ENCODE data around the gene ZC3H15.
"Not testable (repeated sequence)": the region's sequence is repeated elsewhere in the genome, so short reads cannot be mapped to it uniquely, and the experiment has no call there.

Gene ZC3H15

DNA sequence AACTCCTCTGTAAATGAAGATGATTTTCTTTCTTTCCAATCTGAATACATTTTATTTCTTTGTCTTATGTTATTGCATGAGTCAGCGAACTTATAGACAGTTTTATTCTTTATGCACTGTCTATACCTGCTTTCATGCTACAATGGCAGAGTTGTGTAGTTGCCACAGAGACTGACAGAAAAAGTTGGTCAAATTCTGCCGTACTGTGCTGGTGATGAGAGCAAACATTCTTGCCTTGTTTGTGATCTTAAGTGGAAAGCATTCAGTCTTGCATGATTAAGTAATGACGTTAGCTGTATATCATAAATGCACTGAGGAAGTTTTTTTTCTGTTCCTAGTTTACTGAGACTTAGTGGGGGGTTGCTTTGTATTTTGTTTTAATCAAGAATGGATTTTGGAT, 32.9 kb downstream of the ZC3H15 start:
- peak overlapping the region; percentile 8 for H3K27ac Mint-ChIP-seq

DNA sequence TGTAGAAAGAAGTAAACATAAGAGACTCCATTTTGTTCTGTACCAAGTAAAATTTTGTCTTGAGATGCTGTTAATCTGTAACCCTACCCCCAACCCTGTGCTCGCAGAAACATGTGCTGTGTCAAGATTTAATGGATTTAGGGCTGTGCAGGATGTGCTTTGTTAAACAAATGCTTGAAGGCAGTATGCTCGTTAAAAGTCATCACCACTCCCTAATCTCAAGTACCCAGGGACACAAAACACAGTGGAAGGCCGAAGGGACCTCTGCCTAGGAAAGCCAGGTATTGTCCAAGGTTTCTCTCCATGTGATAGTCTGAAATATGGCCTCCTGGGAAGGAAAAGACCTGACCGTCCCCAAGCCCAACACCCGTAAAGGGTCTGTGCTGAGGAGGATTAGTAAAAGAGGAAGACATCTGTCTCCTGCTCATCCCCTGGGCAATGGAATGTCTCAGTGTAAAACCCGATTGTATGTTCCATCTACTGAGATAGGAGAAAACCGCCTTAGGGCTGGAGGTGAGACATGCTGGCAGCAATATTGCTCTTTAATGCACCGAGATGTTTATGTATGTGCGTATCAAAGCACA, 35.6 kb downstream of the ZC3H15 start:
- H3K27me3 Mint-ChIP-seq, H3K27ac Mint-ChIP-seq, H3K4me1 Mint-ChIP-seq, H3K9me3 Mint-ChIP-seq, H3K4me3 Mint-ChIP-seq: not testable (repeated sequence)
- H3K36me3 Mint-ChIP-seq = peaks cover 22% of the 10 kb centered on the region

More for the DNA sequence above, 32.9 kb downstream of the ZC3H15 start:
- H3K4me3 Mint-ChIP-seq = no peak overlapping the region
- peaks cover 4% of the 10 kb centered on the region for H3K4me1 Mint-ChIP-seq
- H3K27me3 Mint-ChIP-seq = no peaks in the 10 kb centered on the region
- peaks cover 22% of the 10 kb centered on the region for H3K36me3 Mint-ChIP-seq
- H3K9me3 Mint-ChIP-seq = peaks cover 7% of the 10 kb centered on the region

DNA sequence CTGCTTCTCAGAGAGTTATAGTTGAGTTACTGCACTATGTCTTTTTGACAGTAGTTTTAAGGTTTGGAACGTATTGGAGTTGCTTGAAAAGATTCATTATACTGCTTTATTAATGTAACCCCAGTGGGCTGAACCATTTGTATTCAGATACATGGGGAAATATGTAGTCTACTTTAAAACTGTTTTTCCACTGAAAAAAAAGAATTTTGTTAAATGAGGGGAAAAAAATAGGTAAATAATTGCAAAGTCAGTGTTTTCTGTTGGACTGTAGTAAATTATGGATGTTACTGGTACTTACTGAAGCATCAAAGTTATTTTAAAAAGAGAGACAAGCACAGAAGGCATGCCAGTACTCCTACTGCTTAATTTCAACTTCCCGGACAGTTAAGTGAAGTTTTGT, 36.4 kb downstream of the ZC3H15 start:
- H3K27me3 Mint-ChIP-seq = no peaks in the 10 kb centered on the region
- H3K9me3 Mint-ChIP-seq = peaks cover 7% of the 10 kb centered on the region
- peaks cover 22% of the 10 kb centered on the region for H3K36me3 Mint-ChIP-seq
- no peak overlapping the region for H3K27ac Mint-ChIP-seq
- no peaks in the 10 kb centered on the region for H3K4me1 Mint-ChIP-seq
- H3K4me3 Mint-ChIP-seq = no peak overlapping the region

DNA sequence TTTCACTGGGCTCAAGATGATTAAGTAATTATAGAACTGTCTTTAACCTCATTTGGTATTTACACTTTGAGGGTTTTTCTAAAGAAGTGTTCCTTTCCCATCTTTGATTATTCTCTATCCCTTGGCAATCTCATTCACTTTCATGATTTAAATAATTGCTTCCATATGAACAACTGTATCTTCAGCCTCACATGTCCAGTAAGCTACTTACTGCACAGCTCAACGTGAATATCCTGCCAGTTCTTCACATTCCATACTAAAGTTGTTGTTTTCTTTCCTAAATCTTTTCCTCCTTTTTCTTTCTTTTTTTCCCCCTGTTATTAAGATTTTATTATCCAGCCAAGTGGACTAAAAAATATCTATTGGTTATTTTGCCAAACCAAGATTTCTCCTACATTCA, 37.7 kb downstream of the ZC3H15 start:
- H3K36me3 Mint-ChIP-seq = peaks cover 20% of the 10 kb centered on the region
- H3K9me3 Mint-ChIP-seq = peaks cover 7% of the 10 kb centered on the region
- H3K4me3 Mint-ChIP-seq = no peak overlapping the region
- no peaks in the 10 kb centered on the region for H3K27me3 Mint-ChIP-seq
- no peaks in the 10 kb centered on the region for H3K4me1 Mint-ChIP-seq
- H3K27ac Mint-ChIP-seq = no peak overlapping the region

DNA sequence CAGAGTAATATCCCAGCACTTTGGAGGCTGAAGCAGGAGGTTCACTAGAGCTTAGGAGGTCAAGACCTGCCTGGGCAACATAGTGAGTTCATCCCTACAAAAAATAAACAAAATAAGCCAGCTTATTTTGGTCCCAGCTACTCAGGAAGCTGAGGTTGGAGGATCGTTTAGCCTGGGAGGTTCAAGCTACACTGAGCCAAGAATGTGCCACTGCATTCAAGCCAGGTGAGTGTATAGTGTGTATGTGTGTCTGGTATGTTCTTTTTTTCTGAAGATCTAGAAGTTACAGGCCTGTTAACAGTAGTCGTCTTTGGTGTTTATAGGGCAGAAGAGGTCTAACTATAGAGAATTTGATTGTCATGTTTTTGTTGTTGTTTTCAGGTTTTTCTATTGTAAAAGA, 40.2 kb downstream of the ZC3H15 start:
- Mint-ChIP-seq H3K27me3 (no peaks in the 10 kb centered on the region), H3K4me3 (no peak overlapping the region), H3K36me3 (peaks cover 8% of the 10 kb centered on the region), H3K4me1 (no peaks in the 10 kb centered on the region), H3K9me3 (peaks cover 2% of the 10 kb centered on the region), H3K27ac (no peak overlapping the region)

GRCh38 chr2:186530314-186530713, 44.3 kb downstream of the ZC3H15 start:
- no peak overlapping the region for H3K4me3 Mint-ChIP-seq
- H3K4me1 Mint-ChIP-seq = no peaks in the 10 kb centered on the region
- H3K9me3 Mint-ChIP-seq = no peaks in the 10 kb centered on the region
- H3K27me3 Mint-ChIP-seq = no peaks in the 10 kb centered on the region
- H3K36me3 Mint-ChIP-seq = no peaks in the 10 kb centered on the region
- H3K27ac Mint-ChIP-seq = no peak overlapping the region

DNA sequence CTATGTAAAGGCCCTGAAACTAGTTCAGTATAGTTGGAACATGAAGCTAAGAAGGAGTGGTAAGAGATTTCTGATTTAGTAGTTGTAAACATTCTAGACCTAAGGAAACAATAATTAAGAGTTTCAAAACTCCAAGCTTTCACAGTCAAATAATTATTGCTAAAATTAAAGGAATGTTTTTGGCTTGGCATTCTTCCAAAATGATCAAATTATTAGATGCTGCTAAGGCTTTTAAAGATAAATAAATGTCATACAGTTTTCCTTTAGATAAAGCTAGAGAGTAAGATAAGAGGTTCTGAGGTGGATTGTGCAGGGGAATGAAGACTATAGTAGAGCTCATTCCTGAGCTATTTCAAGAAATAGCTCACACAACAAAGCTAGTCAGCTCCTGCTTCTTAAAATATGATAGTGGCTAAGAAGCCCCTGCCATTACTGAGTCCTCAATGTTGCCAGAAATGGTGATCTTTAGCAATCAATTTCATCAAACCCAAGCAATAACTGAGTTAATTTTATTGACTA, 45.3 kb downstream of the ZC3H15 start:
- Mint-ChIP-seq H3K36me3 (no peaks in the 10 kb centered on the region), H3K4me3 (no peak overlapping the region), H3K4me1 (no peaks in the 10 kb centered on the region), H3K27me3 (peaks cover 2% of the 10 kb centered on the region), H3K9me3 (no peaks in the 10 kb centered on the region), H3K27ac (no peak overlapping the region)

GRCh38 chr2:186532891-186533290, 46.8 kb downstream of the ZC3H15 start:
- H3K27me3 Mint-ChIP-seq = peaks cover 4% of the 10 kb centered on the region
- H3K9me3 Mint-ChIP-seq = no peaks in the 10 kb centered on the region
- no peak overlapping the region for H3K4me3 Mint-ChIP-seq
- H3K4me1 Mint-ChIP-seq = no peaks in the 10 kb centered on the region
- H3K27ac Mint-ChIP-seq = no peak overlapping the region
- no peaks in the 10 kb centered on the region for H3K36me3 Mint-ChIP-seq

GRCh38 chr2:186533717-186534116, 47.7 kb downstream of the ZC3H15 start:
- Mint-ChIP-seq H3K27me3 (peaks cover 5% of the 10 kb centered on the region), H3K4me1 (no peaks in the 10 kb centered on the region), H3K4me3 (no peak overlapping the region), H3K36me3 (no peaks in the 10 kb centered on the region), H3K27ac (no peak overlapping the region), H3K9me3 (no peaks in the 10 kb centered on the region)

GRCh38 chr2:186534406-186534805, 48.3 kb downstream of the ZC3H15 start:
- H3K36me3 Mint-ChIP-seq = no peaks in the 10 kb centered on the region
- no peaks in the 10 kb centered on the region for H3K9me3 Mint-ChIP-seq
- no peak overlapping the region for H3K4me3 Mint-ChIP-seq
- H3K27me3 Mint-ChIP-seq = peaks cover 6% of the 10 kb centered on the region
- H3K4me1 Mint-ChIP-seq = no peaks in the 10 kb centered on the region
- no peak overlapping the region for H3K27ac Mint-ChIP-seq

- no peaks in the 10 kb centered on the region for H3K4me1 Mint-ChIP-seq
- no peaks in the 10 kb centered on the region for H3K9me3 Mint-ChIP-seq
- H3K27me3 Mint-ChIP-seq = peaks cover 8% of the 10 kb centered on the region
- H3K27ac Mint-ChIP-seq = no peak overlapping the region
- no peak overlapping the region for H3K4me3 Mint-ChIP-seq
- H3K36me3 Mint-ChIP-seq = no peaks in the 10 kb centered on the region
These were observed 49.8 kb downstream of the ZC3H15 start for GRCh38 chr2:186535861-186536260.

DNA sequence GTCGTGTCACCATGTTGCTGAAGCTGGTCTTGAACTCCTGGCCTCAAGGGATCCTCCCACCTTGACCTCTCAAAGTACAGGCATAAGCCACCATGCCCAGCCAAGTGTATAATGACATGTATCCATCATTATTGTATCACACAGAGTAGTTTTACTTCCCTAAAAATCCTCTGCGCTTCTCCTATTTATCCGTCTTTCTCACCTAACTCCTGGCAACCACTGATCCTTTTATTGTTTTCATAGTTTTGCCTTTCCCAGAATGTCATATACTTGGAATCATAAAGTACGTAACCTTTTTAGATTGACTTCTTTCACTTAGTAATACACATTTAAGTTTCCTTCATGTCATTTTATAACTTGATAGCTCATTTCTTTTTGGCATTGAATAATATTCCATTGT, 51.0 kb downstream of the ZC3H15 start:
- Mint-ChIP-seq H3K36me3 (no peaks in the 10 kb centered on the region), H3K9me3 (no peaks in the 10 kb centered on the region), H3K4me3 (no peak overlapping the region), H3K27me3 (peaks cover 8% of the 10 kb centered on the region), H3K4me1 (no peaks in the 10 kb centered on the region), H3K27ac (no peak overlapping the region)

GRCh38 chr2:186540941-186541340, 54.9 kb downstream of the ZC3H15 start:
- Mint-ChIP-seq H3K27me3 (peaks cover 7% of the 10 kb centered on the region), H3K4me3 (no peak overlapping the region), H3K9me3 (no peaks in the 10 kb centered on the region), H3K27ac (no peak overlapping the region), H3K36me3 (no peaks in the 10 kb centered on the region), H3K4me1 (no peaks in the 10 kb centered on the region)

DNA sequence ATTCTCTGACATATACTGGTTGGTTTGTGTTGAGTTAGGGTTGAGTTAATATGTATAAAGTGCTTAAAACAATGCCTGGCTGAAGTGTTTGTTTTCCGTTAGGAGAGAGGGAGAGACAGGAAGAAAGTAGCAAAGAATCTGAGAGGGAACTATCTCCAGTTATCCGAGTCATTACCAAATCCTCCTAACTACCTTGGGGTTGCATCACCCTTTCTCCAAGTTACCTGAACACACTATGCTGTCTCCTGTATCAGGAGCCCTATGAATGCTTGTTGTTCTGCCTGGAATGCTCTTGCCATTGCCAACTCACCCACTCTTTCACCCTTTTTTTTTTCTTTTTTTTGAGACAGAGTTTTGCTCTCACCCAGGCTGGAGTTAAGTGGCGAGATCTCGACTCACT, 55.9 kb downstream of the ZC3H15 start:
- no peak overlapping the region for H3K4me3 Mint-ChIP-seq
- no peaks in the 10 kb centered on the region for H3K36me3 Mint-ChIP-seq
- peaks cover 7% of the 10 kb centered on the region for H3K27me3 Mint-ChIP-seq
- H3K27ac Mint-ChIP-seq = no peak overlapping the region
- no peaks in the 10 kb centered on the region for H3K4me1 Mint-ChIP-seq
- H3K9me3 Mint-ChIP-seq = no peaks in the 10 kb centered on the region

DNA sequence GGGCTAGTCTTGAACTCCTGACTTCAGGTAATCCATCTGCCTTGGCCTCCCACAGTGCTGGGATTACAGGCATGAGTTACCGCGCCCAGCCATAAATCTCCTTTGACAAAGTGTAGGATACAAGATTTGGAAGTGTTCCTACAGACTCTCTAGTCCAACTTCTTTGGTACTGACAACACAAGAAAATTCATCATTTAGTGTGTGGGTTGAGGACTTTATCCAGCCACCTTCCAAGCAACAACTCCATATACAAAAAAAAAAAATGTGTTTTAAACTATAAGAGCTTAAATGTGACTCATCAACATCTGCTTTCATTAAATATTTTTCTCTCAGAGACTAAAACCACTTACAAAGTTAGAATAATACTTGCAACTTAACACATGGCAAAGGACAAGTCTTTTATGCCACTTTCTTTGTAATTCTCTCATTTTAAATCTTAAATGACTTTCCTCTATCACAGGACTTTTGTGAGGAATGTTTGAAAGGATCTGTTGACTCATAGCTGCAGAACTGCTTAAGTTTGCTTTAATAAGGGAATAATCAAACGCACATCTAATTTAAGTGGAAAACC, 57.6 kb downstream of the ZC3H15 start:
- Mint-ChIP-seq H3K36me3 (no peaks in the 10 kb centered on the region), H3K27ac (no peak overlapping the region), H3K27me3 (peaks cover 4% of the 10 kb centered on the region), H3K9me3 (no peaks in the 10 kb centered on the region), H3K4me3 (no peak overlapping the region), H3K4me1 (no peaks in the 10 kb centered on the region)

- Mint-ChIP-seq H3K27me3 (peaks cover 3% of the 10 kb centered on the region), H3K27ac (no peak overlapping the region), H3K36me3 (no peaks in the 10 kb centered on the region), H3K9me3 (no peaks in the 10 kb centered on the region), H3K4me3 (no peak overlapping the region), H3K4me1 (no peaks in the 10 kb centered on the region)
These were observed 58.2 kb downstream of the ZC3H15 start for GRCh38 chr2:186544255-186544675.

DNA sequence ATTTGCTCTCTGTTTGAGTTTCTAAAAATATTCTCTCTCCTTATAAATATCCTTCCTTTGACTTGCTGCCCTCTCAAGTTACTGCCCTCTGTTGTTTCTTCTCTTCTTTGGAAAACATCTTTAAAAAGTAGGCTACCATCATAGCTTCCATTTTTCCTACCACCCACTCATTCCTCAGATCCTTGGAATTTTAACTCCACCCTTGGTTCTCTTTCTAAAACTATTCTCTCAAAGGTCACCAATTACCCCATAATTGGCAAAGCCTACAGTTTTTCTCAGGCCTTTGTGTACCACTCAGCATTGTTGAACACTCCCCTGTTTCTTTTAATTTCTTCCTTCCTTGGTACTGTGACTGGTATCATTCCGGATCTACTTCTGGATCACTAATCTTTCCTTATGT, 60.8 kb downstream of the ZC3H15 start:
- Mint-ChIP-seq H3K4me1 (no peaks in the 10 kb centered on the region), H3K27me3 (peaks cover 5% of the 10 kb centered on the region), H3K27ac (no peak overlapping the region), H3K36me3 (no peaks in the 10 kb centered on the region), H3K4me3 (no peak overlapping the region), H3K9me3 (no peaks in the 10 kb centered on the region)

Data from activated naive CD4-positive, alpha-beta T cell treated with anti-CD3 and anti-CD28 coated beads, Interleukin-2, amount 50 U/mL, for 24 hours (primary cell).